SK-MEL-5 (cell line): ENCODE data around the gene RALA. TPM values are rescaled to one million over a fixed set of nuclear protein-coding genes. Genes with fewer than 3 reads are reported as not detected.

ENCODE experiments used
- DNase-seq: peaks from one replicate; pipeline ENCODE4 v3.0.0-alpha.2; 2016; ENCODE audit warnings: low read depth, low spot score
- in situ Hi-C: cut with HindIII; loops from 2 replicates; pipeline ENCODE4 v1.10.0; 2016; ENCODE audit warnings: low sequenced_read_pairs, high pct_unique_total_duplicates, low pct_unique_long_range_greater_than_20kb
- total RNA-seq: library from RNA; depleted of rRNA; stranded (reverse); fragments of >200 nt; shearing (Covaris generic); gene quantifications from 2 replicates; pipeline ENCODE4 v1.2.3, GENCODE V29; 2014

RALA gene
- total RNA-seq, 1 experiment from 2014 or later = 20.3 TPM

DNA sequence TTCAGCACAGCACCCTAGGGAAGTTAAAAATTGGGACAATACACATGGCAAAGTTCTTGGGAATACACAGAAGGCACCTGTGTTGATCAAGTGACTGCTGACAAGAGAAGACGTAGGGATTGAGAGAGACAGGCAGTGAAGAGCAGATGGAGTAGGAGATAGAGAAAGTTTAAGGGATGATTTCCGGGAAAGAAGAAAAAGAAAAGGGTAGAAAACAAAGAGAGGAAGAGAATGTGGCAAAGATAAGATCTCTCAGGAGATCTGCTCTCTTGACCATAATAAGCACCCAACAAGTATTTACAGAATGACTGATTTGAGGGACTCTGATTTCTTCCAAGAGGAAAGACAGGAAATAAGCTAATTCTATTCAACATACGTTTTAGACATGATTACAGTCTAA, 15.1 kb upstream of the RALA start:
- in situ Hi-C loops = no loop called here
- DNase-seq = no peak

DNA sequence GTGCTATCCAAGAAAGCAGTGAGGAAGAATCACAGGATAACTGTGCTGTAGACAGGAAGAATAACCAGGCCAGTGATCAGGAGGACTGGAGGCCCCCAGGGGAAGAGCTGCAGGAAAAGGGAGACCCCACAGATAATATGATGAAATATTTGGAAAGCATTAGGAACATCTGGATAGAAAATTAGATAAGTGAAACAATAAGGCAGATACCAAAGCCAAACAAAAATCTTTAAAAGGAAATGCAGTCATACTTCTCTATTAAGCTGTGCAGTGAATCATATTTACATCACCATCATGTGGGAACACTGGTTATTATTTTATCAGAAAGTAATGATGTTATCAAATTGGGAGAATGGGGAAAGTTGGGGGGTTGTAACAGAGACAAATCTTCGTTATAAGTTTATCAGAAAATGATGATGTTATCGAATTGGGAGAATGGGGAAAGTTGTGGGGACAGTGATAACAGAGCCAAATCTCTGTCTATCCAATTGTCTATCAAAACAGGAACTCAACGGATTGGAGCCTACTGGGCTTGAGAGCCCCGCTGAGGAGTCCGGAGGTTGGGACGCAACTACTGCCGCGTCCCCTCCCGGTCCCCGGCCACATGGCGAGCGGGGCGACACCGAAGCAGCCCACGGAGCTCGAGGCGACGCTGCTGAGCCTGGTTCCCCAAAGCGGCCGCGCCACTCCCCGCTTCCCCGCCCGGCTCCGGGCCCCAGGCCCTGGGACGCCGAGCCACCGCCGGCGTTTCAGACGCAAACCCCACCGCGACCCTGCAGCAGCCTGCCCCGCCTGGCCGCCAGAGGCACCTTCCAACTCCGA, 14.0 kb upstream of the RALA start:
- in situ Hi-C loops = no loop called here
- DNase-seq = peak; percentile 68

DNA sequence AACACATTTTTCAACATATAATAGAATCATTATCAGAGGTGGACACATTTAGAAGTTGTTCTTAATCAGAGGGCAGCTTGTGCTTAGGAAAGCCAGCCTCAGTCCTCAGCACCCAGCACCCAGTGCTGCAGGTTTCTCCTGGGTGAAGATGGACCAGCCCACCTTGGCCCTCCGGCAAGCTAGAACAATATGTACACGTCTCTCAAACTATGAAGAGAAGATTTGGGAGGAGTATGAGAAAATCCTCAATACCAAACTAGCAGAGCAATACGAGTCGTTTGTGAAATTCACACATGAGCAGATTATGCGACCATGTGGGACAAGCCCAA, 13.5 kb upstream of the RALA start:
- no peak for DNase-seq
- in situ Hi-C loops = no loop called here

DNA sequence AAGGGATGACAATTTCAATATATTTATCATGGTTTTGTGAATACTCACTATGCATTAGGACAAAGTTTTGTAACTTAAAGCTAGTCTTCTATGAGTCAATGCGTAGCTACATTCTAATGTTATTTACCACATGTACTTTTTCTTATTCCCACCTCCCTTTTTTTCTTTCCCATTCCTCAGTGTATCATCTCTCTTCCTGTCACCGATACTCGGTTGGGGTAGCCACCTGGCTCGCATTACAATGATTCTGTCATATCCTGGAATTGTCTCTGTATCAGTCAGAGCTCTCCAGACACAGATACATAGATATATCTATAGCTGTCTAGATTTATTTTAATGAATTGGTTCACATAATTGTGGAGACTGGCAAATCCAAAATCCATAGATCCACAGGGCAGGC, 9.8 kb upstream of the RALA start:
- in situ Hi-C loops = no loop called here

DNA sequence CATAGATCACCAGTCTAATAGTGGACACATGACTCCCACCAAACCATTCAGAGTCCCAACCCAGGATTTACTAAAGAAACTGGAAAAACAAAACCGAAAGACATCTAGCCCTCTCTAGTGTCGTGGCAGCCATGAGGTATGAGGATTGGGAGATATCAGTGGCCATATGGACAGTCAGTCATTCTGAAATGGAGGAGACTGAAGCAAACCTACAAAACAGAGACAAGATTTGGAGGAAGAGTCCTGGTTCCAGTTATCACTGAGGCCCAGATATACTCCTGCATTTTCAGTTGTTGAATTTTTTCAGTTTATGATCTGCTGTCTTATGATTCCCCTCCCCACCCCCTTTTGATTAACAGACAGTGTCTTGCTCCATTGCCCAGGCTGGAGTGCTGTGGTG, 9.1 kb upstream of the RALA start:
- no peak for DNase-seq
- in situ Hi-C loops = no loop called here

More for the DNA sequence above, 9.8 kb upstream of the RALA start:
- DNase-seq = no peak

DNA sequence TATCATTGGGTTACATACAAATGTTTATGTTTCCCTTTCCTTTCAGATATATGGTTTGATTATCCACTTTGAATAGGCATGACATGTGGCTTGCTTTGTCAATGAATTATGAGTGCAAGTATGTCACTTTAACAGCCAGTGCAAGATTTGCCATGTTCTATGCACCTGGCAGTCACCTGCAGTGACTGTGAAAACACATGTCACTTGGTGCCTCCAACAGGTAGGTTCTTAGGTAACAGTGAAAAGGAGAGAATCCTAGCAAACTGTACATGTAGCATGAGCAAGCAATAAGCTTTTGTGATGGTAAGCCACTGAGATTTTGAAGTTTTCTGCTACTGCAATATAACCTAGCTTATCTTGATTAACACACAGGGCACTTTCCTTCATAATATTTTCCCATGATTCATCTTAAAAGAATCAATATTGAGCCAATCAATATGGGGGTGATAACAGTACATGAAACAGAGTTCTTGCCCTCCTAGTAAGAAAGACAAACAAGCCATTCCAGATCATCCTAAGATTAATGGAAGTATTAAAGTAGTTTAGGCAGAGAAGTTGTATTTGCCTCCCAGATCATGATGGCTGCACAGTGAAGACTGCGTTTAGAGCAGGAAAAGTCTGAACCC, 7.9 kb upstream of the RALA start:
- in situ Hi-C loops = no loop called here

DNA sequence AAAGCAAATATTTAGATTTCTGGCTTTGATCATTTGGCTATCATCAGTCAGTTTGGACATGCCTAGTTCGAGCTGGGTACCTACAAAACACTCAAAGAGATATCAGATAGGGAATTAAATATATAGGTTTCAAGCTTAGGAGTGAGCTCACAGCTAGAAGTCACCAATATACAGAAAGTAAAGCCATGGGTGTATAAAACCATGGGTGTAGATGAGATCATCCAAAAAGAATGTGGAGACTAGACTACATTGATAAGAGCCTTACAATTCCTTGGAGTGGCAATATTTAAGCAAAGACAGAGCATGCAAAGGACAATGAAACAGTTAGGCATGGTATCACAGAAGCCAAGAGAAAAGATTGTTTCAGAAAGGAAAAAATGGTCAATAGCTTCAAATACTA, 7.2 kb upstream of the RALA start:
- DNase-seq = no peak
- in situ Hi-C loops = no loop called here

More for the DNA sequence above, 7.9 kb upstream of the RALA start:
- DNase-seq = no peak

DNA sequence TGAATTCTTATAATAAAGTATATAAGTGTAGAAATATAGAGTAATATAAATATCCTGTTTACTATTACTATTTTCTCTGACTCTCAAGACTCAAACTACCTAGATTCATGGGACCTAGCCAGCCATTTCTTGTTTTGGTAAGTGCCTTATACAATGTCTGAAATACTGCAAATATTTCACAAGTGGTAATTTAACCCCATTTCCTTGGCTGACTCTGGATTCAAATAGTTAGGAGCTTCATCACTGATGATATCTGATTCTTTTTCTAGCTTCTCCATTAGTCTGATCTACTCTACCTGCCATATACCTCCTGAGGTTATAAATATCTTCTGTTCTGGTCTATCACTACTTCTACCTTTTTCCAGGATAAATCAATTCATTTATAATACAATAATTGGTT, 6.4 kb upstream of the RALA start:
- in situ Hi-C loops = no loop called here
- DNase-seq = no peak

DNA sequence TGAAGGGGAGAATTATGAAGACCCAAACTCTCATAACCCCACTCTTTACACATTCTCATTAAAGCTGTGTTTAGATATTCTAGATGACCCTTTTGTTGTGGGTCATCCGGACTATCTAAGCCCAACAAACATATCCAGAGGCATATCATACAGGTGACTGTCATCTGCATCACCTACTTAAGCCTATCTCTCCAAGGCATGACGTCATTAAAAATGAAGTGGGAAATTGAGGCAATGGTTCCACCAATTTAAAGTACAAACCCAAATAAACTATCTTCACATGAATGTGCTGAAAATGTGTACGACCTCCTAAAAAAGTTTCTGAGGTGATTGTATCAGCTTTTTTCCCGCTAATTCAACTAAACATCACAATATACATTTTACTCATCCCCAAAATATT, 4.5 kb upstream of the RALA start:
- in situ Hi-C loops = no loop called here
- no peak for DNase-seq

DNA sequence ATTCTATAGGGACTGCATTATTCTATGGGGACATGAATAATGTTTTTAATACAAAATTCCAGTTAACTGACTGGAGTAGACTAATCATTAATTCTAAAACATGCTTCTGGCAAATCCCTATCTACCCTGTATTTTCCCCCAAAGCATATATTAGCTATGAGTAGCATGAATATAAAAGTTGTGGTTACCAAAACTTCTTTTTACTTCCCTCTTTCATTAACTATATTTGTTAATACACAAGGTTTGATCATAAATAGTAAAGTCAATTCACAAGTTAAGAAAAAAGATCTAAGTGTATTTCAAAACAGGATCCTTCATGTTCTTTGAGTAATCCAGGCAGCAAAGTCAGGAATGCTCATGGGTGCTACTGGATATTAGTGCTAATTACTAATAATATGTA, 2.9 kb upstream of the RALA start:
- in situ Hi-C loops = no loop called here
- DNase-seq = no peak

DNA sequence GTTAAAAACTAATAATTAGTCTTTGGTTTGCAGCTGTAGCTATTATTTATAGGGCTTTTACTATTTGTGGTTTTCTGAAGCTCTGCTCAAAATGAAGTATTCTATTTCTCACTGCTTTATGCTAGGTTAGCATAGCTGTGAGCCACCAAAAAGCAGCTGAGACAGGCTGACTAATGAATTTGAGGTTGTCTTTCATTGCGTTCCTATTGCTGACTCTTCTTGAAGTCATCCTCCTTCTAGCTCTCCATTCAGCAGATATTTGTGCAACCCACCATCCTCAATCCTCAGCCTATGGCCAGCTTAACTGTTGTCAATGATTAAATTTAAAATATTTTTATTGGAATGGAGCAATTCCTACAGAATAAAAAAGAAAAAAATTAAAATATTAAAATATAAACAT, 2.1 kb upstream of the RALA start:
- DNase-seq = no peak

DNA sequence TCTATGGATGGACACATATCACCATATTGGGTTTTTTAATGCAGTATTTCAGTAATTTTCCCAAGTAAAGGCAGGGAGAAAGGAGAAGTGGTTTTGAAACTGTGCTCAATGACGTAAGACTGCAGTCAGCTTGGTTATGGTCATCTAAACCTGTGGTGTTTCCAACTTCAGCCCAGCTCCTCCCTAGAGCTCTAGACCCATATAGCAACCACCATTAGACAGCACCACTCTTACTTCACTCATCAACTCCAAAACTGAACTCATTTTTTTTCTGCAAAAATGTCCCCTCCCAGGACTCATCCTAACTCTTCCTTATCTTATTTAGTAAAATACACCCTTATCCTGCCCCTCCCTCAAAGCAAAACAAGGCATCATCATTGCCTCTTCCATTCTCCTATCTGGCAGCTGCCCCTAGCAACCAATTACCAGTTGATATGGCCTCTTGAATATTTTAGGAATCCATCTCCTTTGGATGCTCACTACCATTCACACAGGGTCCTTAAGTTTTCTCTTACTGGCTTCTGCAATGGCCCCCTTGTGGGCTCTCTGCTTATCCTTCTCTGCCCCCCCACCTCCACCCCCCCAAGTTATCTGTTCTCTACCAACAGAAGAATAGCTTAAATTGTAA, 1.5 kb upstream of the RALA start:
- DNase-seq = peak; percentile 65
- in situ Hi-C loops = no loop called here

More for the DNA sequence above, 2.1 kb upstream of the RALA start:
- in situ Hi-C loops = no loop called here

DNA sequence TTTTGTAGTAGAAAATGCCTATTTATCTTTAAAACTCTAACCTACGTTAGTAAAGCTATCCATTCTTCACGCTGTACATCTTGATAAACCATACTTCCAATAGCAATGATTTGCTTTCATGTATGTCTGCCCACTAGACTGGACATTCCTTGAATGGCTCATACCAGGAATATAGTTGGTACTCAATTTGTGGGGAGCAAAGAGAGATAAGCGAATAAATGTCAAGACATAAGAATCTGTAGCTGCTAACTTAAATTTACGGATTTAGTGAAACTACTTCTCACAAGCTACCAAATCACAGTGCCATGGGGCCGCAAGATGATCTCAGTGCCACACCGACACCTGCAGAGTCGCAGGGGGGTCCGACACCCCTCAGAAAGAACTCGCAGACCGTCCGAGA, 763 bp upstream of the RALA start:
- DNase-seq = no peak
- in situ Hi-C loops = no loop called here

DNA sequence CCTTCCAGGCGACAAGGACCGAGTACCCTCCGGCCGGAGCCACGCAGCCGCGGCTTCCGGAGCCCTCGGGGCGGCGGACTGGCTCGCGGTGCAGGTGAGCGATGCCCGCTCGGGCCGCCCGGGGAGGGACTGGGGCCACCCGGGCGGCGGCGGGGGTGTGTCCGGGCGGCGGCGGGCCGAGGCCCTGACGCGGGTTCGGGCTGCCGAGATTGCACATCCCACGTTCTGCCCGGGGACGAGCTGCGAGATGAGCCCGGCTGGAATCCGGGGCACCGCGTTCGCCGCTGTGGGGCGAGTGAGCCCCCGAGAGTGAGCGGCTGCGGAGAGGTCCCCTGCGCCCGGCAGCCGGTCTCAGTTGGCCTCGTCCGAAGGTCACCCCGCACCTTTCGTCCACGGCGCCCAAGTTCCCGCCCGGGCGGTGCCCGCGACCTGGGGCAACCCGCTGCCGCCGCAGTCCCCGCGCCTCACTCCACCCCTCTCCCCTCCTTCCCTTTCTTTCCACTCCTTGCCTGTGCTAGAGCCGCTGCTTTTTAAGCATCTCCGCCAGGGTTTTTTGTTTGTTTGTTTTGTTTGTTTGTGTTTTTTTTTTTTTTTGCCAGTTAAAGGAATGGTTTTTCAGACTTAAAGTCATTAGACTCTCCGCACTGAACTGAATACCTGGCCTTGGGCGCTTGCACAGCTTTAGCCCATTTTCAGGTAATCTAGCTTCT, 515 bp downstream of the RALA start:
- peak; percentile 22 for DNase-seq
- in situ Hi-C loops = no loop called here

DNA sequence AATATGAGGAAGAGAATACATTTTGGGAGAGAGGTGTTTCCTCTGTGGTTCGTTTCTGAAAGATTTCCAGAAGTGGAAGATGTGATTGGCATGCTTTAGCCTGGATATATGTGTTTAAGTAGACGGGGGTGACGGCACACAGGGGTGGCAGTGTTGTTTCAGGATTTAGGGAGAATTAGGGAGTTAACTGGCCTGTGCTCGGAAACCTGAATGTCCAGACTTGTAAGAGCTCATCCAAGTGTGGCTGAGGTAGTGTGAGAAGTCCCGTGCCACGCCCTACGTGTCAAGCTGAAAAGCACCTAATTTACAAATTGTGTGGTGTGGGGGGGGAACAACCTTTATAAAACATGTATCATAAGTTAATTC, 1.1 kb downstream of the RALA start:
- in situ Hi-C loops = no loop called here
- peak; percentile 29 for DNase-seq

DNA sequence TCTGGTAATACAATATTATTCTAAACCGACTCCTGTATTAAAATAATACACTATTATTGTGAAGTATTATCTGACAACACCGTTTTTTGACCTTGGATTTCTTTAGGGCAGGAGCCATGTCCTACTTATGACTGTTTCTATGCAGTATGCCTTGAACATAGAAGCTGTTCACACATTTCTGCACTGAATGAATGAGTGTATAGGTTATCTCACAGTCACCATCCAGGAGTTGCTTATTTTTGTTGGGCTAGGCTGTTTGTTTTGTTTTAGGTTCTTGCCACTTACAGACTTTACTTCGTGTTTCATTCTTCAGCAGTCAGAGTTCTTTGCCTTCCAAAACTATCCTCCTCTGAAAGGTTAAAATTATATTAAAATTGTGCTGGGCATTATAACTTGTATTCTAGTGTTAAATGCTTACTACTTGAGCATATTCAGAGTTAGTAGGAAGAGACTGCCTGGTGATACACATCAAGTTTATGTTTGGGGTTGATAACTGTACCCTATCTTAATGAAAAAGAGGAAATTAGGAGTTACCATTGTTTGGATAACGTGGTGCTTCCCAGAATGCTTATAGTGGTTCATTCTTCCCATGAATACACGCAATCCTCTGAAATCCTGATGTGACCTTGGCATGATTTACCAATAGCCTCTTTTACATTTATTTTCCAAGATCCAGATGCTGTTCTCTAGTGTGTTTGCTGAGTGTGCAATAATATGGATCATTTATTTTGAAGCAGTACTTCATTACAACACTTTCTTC, 1.7 kb downstream of the RALA start:
- DNase-seq = peak; percentile 39
- in situ Hi-C loops = no loop called here

DNA sequence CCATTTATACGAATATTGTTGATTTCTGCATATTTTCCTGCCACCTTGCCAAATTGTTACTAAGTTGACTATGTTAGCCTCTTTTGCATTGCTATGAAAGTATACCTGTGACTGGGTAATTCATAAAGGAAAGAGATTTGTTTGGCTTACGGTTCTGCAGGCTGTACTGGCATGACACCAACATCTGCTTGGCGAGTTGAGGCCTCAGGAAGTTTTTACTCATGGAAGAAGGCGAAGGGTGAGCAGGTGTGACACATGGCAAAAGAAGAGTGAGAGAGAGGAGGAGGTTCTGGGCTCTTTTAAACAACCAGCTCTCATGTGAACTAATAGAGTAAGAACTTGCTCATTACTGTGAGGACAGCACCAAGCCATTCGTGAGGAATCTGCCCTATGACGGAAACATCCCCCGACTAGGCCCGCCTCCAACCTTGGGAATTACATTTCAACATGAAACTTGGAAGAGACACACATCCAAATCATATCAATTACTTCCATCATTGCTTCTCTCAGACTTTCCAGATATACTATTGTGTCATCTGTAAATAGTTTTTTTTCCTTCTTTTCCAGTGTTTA, 8.4 kb downstream of the RALA start:
- in situ Hi-C loops = no loop called here
- DNase-seq = no peak
